Measurements from ENCODE around the gene MYH9. TPM values are rescaled to one million over a fixed set of nuclear protein-coding genes. Genes with fewer than 3 reads are reported as not detected.

The MYH9 gene
- total RNA-seq, 1 experiment from 2014 or later = 788 TPM

DNA sequence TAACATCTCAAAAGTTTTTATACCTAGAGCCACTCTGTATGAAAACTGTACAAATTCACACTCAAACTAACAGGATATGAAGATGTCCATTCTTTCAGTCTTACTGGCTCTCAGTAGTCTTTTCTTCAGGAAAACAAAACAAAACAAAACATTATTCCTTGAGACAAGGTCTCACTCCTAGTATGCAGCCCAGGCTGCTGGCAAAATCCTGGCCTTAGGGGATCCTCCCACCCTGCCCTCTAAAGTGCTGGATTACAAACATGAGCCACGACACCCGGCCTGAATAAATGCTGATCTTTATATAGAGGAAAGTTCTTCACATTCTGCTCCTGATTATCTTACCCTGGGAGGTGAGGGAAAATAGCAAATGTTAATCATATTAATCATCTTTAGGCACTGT, 153.6 kb downstream of the MYH9 start:
- intact Hi-C loops (cut with micrococcal nuclease; ENCODE audit: unreplicated experiment) = no loop called here
- Histone ChIP-seq H3K36me3 (ENCODE audit: control insufficient read depth, insufficient read depth, low read length) (no peaks in the 10 kb centered on the region), H3K4me1 (ENCODE audit: control insufficient read depth, insufficient read depth, low read length) (peaks cover 7% of the 10 kb centered on the region; the same call in 1 of the 2 replicates), H3K4me3 (ENCODE audit: low read depth in 2 of 2, low read length in 2 of 2) (no peak overlapping the region), H3K9me3 (ENCODE audit: control insufficient read depth, insufficient read depth, low read depth, low read length) (no peaks in the 10 kb centered on the region), H3K27me3 (ENCODE audit: control insufficient read depth, insufficient read depth, low read length) (no peaks in the 10 kb centered on the region), H3K27ac (ENCODE audit: low read length) (no peak overlapping the region)
- in situ Hi-C loops (cut with HindIII; ENCODE audit: low pct_unique_long_range_greater_than_20kb, low sequenced_read_pairs) = no loop called here
- ATAC-seq (no peak), DNase-seq (ENCODE audit: low read depth, low spot score) (no peak)
- no TSS peak for BruUV-seq (replicated peaks)
- ChIA-PET POLR2A (no interaction called here), CTCF (no interaction called here)
- no peak for TF ChIP-seq SIN3A (IDR thresholded peaks at IDR 0.05; ENCODE audit: borderline replicate concordance, insufficient read depth, low read depth, low read length)
- TF ChIP-seq, protein P1, sequence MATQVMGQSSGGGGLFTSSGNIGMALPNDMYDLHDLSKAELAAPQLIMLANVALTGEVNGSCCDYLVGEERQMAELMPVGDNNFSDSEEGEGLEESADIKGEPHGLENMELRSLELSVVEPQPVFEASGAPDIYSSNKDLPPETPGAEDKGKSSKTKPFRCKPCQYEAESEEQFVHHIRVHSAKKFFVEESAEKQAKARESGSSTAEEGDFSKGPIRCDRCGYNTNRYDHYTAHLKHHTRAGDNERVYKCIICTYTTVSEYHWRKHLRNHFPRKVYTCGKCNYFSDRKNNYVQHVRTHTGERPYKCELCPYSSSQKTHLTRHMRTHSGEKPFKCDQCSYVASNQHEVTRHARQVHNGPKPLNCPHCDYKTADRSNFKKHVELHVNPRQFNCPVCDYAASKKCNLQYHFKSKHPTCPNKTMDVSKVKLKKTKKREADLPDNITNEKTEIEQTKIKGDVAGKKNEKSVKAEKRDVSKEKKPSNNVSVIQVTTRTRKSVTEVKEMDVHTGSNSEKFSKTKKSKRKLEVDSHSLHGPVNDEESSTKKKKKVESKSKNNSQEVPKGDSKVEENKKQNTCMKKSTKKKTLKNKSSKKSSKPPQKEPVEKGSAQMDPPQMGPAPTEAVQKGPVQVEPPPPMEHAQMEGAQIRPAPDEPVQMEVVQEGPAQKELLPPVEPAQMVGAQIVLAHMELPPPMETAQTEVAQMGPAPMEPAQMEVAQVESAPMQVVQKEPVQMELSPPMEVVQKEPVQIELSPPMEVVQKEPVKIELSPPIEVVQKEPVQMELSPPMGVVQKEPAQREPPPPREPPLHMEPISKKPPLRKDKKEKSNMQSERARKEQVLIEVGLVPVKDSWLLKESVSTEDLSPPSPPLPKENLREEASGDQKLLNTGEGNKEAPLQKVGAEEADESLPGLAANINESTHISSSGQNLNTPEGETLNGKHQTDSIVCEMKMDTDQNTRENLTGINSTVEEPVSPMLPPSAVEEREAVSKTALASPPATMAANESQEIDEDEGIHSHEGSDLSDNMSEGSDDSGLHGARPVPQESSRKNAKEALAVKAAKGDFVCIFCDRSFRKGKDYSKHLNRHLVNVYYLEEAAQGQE (IDR thresholded peaks at IDR 0.05; ENCODE audit: insufficient read depth in 1 of 2, low read depth in 2 of 2, low read length in 1 of 2) = no peak
- TF ChIP-seq TCF7L2 (IDR thresholded peaks at IDR 0.05; ENCODE audit: low read depth, low read length) = no peak
- TF ChIP-seq, protein P2, sequence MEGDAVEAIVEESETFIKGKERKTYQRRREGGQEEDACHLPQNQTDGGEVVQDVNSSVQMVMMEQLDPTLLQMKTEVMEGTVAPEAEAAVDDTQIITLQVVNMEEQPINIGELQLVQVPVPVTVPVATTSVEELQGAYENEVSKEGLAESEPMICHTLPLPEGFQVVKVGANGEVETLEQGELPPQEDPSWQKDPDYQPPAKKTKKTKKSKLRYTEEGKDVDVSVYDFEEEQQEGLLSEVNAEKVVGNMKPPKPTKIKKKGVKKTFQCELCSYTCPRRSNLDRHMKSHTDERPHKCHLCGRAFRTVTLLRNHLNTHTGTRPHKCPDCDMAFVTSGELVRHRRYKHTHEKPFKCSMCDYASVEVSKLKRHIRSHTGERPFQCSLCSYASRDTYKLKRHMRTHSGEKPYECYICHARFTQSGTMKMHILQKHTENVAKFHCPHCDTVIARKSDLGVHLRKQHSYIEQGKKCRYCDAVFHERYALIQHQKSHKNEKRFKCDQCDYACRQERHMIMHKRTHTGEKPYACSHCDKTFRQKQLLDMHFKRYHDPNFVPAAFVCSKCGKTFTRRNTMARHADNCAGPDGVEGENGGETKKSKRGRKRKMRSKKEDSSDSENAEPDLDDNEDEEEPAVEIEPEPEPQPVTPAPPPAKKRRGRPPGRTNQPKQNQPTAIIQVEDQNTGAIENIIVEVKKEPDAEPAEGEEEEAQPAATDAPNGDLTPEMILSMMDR (IDR thresholded peaks at IDR 0.05) = no peak
- no peak for TF ChIP-seq POLR2AphosphoS5 (IDR thresholded peaks at IDR 0.05; ENCODE audit: low read depth, low read length)

DNA sequence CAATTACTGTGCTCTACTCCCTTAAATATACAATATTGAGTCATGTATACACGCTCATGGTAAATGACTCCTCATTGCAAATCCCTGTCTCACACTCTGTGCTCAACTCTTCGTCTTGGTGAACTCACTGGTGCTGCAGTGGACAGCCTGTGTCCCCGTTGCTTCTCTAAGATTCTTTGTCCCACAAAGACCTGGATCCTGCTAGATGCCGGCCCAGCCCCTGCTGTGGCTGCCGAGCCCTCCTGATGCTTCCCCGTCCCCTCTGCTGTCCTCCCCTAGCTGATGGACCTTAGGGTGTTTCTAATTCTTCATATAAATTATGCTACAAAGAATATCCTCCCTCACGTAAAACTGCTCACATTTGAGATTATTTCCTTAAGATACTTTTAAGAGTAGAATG, 154.0 kb downstream of the MYH9 start:
- ATAC-seq (no peak), DNase-seq (ENCODE audit: low read depth, low spot score) (no peak)
- no peaks in the 10 kb centered on the region for H3K27me3 ChIP-seq (ENCODE audit: control insufficient read depth, insufficient read depth, low read length)
- POLR2A ChIA-PET = no interaction called here
- no peaks in the 10 kb centered on the region for H3K9me3 ChIP-seq (ENCODE audit: control insufficient read depth, insufficient read depth, low read depth, low read length)
- no peaks in the 10 kb centered on the region for H3K36me3 ChIP-seq (ENCODE audit: control insufficient read depth, insufficient read depth, low read length)
- TF ChIP-seq TCF7L2 (IDR thresholded peaks at IDR 0.05; ENCODE audit: low read depth, low read length) = no peak
- no peak for TF ChIP-seq POLR2AphosphoS5 (IDR thresholded peaks at IDR 0.05; ENCODE audit: low read depth, low read length)
- no peak for TF ChIP-seq SIN3A (IDR thresholded peaks at IDR 0.05; ENCODE audit: borderline replicate concordance, insufficient read depth, low read depth, low read length)
- TF ChIP-seq, protein P1 (IDR thresholded peaks at IDR 0.05; ENCODE audit: insufficient read depth in 1 of 2, low read depth in 2 of 2, low read length in 1 of 2) = no peak
- TF ChIP-seq, protein P2 (IDR thresholded peaks at IDR 0.05) = no peak
- no peak overlapping the region for H3K4me3 ChIP-seq (ENCODE audit: low read depth in 2 of 2, low read length in 2 of 2)
- in situ Hi-C loops (cut with HindIII; ENCODE audit: low pct_unique_long_range_greater_than_20kb, low sequenced_read_pairs) = no loop called here
- peaks cover 7% of the 10 kb centered on the region; the same call in 1 of the 2 replicates for H3K4me1 ChIP-seq (ENCODE audit: control insufficient read depth, insufficient read depth, low read length)
- CTCF ChIA-PET = no interaction called here
- intact Hi-C loops (cut with micrococcal nuclease; ENCODE audit: unreplicated experiment) = no loop called here
- no TSS peak for BruUV-seq (replicated peaks)
- no peak overlapping the region for H3K27ac ChIP-seq (ENCODE audit: low read length)

Measured in Panc1 (cell line).